Measurements from ENCODE around the gene ARID4B. TPM values are rescaled to one million over a fixed set of nuclear protein-coding genes. Genes with fewer than 3 reads are reported as not detected.

Gene ARID4B
- total and polyA plus RNA-seq, 2 of the 13 experiments (the other 11 are each of a cell fraction or from before 2014, with no cell fraction given), result 9.7 to 24.6 TPM

GRCh38 chr1:235129774-235130570 lies 198.0 kb downstream of the ARID4B start (continued):
- TF ChIP-seq ELK4 (CRISPR knock-in tag; IDR thresholded peaks at IDR 0.05; ENCODE audit: borderline replicate concordance), result no peak
- TF ChIP-seq ZSCAN29 (CRISPR knock-in tag; conservative IDR thresholded peaks at IDR 0.05), result 0 out of 2 replicates have a peak, but pooled peaks have one; percentile 19
- TF ChIP-seq, protein P1, sequence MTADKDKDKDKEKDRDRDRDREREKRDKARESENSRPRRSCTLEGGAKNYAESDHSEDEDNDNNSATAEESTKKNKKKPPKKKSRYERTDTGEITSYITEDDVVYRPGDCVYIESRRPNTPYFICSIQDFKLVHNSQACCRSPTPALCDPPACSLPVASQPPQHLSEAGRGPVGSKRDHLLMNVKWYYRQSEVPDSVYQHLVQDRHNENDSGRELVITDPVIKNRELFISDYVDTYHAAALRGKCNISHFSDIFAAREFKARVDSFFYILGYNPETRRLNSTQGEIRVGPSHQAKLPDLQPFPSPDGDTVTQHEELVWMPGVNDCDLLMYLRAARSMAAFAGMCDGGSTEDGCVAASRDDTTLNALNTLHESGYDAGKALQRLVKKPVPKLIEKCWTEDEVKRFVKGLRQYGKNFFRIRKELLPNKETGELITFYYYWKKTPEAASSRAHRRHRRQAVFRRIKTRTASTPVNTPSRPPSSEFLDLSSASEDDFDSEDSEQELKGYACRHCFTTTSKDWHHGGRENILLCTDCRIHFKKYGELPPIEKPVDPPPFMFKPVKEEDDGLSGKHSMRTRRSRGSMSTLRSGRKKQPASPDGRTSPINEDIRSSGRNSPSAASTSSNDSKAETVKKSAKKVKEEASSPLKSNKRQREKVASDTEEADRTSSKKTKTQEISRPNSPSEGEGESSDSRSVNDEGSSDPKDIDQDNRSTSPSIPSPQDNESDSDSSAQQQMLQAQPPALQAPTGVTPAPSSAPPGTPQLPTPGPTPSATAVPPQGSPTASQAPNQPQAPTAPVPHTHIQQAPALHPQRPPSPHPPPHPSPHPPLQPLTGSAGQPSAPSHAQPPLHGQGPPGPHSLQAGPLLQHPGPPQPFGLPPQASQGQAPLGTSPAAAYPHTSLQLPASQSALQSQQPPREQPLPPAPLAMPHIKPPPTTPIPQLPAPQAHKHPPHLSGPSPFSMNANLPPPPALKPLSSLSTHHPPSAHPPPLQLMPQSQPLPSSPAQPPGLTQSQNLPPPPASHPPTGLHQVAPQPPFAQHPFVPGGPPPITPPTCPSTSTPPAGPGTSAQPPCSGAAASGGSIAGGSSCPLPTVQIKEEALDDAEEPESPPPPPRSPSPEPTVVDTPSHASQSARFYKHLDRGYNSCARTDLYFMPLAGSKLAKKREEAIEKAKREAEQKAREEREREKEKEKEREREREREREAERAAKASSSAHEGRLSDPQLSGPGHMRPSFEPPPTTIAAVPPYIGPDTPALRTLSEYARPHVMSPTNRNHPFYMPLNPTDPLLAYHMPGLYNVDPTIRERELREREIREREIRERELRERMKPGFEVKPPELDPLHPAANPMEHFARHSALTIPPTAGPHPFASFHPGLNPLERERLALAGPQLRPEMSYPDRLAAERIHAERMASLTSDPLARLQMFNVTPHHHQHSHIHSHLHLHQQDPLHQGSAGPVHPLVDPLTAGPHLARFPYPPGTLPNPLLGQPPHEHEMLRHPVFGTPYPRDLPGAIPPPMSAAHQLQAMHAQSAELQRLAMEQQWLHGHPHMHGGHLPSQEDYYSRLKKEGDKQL (CRISPR knock-in tag; IDR thresholded peaks at IDR 0.05; ENCODE audit: low read depth), result peak; percentile 78; the same call in 1 of the 2 replicates
- TF ChIP-seq, protein P2, sequence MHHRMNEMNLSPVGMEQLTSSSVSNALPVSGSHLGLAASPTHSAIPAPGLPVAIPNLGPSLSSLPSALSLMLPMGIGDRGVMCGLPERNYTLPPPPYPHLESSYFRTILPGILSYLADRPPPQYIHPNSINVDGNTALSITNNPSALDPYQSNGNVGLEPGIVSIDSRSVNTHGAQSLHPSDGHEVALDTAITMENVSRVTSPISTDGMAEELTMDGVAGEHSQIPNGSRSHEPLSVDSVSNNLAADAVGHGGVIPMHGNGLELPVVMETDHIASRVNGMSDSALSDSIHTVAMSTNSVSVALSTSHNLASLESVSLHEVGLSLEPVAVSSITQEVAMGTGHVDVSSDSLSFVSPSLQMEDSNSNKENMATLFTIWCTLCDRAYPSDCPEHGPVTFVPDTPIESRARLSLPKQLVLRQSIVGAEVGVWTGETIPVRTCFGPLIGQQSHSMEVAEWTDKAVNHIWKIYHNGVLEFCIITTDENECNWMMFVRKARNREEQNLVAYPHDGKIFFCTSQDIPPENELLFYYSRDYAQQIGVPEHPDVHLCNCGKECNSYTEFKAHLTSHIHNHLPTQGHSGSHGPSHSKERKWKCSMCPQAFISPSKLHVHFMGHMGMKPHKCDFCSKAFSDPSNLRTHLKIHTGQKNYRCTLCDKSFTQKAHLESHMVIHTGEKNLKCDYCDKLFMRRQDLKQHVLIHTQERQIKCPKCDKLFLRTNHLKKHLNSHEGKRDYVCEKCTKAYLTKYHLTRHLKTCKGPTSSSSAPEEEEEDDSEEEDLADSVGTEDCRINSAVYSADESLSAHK (CRISPR knock-in tag; IDR thresholded peaks at IDR 0.05; ENCODE audit: borderline replicate concordance), result no peak
- TF ChIP-seq, protein P3, sequence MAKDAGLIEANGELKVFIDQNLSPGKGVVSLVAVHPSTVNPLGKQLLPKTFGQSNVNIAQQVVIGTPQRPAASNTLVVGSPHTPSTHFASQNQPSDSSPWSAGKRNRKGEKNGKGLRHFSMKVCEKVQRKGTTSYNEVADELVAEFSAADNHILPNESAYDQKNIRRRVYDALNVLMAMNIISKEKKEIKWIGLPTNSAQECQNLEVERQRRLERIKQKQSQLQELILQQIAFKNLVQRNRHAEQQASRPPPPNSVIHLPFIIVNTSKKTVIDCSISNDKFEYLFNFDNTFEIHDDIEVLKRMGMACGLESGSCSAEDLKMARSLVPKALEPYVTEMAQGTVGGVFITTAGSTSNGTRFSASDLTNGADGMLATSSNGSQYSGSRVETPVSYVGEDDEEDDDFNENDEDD (CRISPR knock-in tag; IDR thresholded peaks at IDR 0.05; ENCODE audit: borderline replicate concordance), result no peak
- TF ChIP-seq NFYC (CRISPR knock-in tag; IDR thresholded peaks at IDR 0.05), result no peak
- no peak for TF ChIP-seq GABPB1 (CRISPR knock-in tag; IDR thresholded peaks at IDR 0.05)
- 0 out of 2 replicates have a peak, but pooled peaks have one; percentile 16 for TF ChIP-seq ZMYM2 (CRISPR knock-in tag; IDR thresholded peaks at IDR 0.05)
- TF ChIP-seq HMGA1 (CRISPR knock-in tag; conservative IDR thresholded peaks at IDR 0.05), result no peak
- TF ChIP-seq, protein P4, sequence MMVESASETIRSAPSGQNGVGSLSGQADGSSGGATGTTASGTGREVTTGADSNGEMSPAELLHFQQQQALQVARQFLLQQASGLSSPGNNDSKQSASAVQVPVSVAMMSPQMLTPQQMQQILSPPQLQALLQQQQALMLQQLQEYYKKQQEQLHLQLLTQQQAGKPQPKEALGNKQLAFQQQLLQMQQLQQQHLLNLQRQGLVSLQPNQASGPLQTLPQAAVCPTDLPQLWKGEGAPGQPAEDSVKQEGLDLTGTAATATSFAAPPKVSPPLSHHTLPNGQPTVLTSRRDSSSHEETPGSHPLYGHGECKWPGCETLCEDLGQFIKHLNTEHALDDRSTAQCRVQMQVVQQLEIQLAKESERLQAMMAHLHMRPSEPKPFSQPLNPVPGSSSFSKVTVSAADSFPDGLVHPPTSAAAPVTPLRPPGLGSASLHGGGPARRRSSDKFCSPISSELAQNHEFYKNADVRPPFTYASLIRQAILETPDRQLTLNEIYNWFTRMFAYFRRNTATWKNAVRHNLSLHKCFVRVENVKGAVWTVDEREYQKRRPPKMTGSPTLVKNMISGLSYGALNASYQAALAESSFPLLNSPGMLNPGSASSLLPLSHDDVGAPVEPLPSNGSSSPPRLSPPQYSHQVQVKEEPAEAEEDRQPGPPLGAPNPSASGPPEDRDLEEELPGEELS (CRISPR knock-in tag; IDR thresholded peaks at IDR 0.05), result peak; percentile 83
- TF ChIP-seq PITX1 (CRISPR knock-in tag; IDR thresholded peaks at IDR 0.05), result peak; percentile 93
- TF ChIP-seq SMAD3 (CRISPR knock-in tag; IDR thresholded peaks at IDR 0.05), result no peak; the same call in 1 of the 2 replicates
- TF ChIP-seq GATA4 (IDR thresholded peaks at IDR 0.05; ENCODE audit: borderline replicate concordance, low read depth), result peak; percentile 89; the same call in 1 of the 2 replicates
- no peak for TF ChIP-seq RFX1 (IDR thresholded peaks at IDR 0.05)
- TF ChIP-seq GLI4 (CRISPR knock-in tag; IDR thresholded peaks at IDR 0.05; ENCODE audit: borderline replicate concordance), result no peak
- peak; percentile 51; the same call in 1 of the 2 replicates for TF ChIP-seq SALL1 (CRISPR knock-in tag; IDR thresholded peaks at IDR 0.05)

Data from HepG2 (cell line).